Activated CD8-positive, alpha-beta memory T cell treated with anti-CD3 and anti-CD28 coated beads for 48 hours (primary cell): ENCODE data around the gene CRELD2.

Source experiments
- DNase-seq, 3 experiments: peaks; one replicate each; pipeline ENCODE4 v3.0.0-alpha.2; 2020; ENCODE audit warnings: low read depth in 2 of 3, low spot score in 2 of 3

Gene CRELD2

GRCh38 chr22:49887064-49887451, 31.4 kb upstream of the CRELD2 start:
- DNase-seq, result no peak

GRCh38 chr22:49887702-49888101, 30.7 kb upstream of the CRELD2 start:
- DNase-seq, result no peak

GRCh38 chr22:49889071-49889470, 29.4 kb upstream of the CRELD2 start:
- DNase-seq, result no peak

- no peak for DNase-seq
Measured at GRCh38 chr22:49892226-49892899, 26.1 kb upstream of the CRELD2 start.

GRCh38 chr22:49893025-49893424, 25.4 kb upstream of the CRELD2 start:
- no peak for DNase-seq

- no peak for DNase-seq
Measured at GRCh38 chr22:49894322-49895054, 23.9 kb upstream of the CRELD2 start.

- no peak for DNase-seq
Measured at GRCh38 chr22:49896201-49896600, 22.2 kb upstream of the CRELD2 start.

- no peak for DNase-seq
Measured at GRCh38 chr22:49897015-49897684, 21.3 kb upstream of the CRELD2 start.

GRCh38 chr22:49899530-49899929, 18.9 kb upstream of the CRELD2 start:
- DNase-seq, result no peak

- no peak for DNase-seq
Measured at GRCh38 chr22:49900441-49901230, 17.8 kb upstream of the CRELD2 start.

- DNase-seq, result no peak
Measured at GRCh38 chr22:49901457-49901856, 17.0 kb upstream of the CRELD2 start.

- no peak for DNase-seq
Measured at GRCh38 chr22:49903322-49904039, 15.0 kb upstream of the CRELD2 start.

GRCh38 chr22:49904040-49904369, 14.4 kb upstream of the CRELD2 start:
- no peak for DNase-seq

- no peak for DNase-seq
Measured at GRCh38 chr22:49905465-49905864, 13.0 kb upstream of the CRELD2 start.

- no peak for DNase-seq
Measured at GRCh38 chr22:49906071-49906798, 12.2 kb upstream of the CRELD2 start.

GRCh38 chr22:49906799-49907290, 11.6 kb upstream of the CRELD2 start:
- no peak for DNase-seq

- no peak for DNase-seq
Measured at GRCh38 chr22:49907807-49908206, 10.6 kb upstream of the CRELD2 start.

- DNase-seq, result no peak
Measured at GRCh38 chr22:49909476-49910205, 8.8 kb upstream of the CRELD2 start.
